HG02571 (cell line): Measurements from ENCODE around the gene KRT15.

Source experiments
- ATAC-seq: cut with Tn5 transposase; IDR thresholded peaks from one replicate; pipeline ENCODE4 v1.9.1; 2021; ENCODE audit warnings: mild to moderate bottlenecking, moderate library complexity; ENCODE audit not compliant: unreplicated experiment

The KRT15 gene

DNA sequence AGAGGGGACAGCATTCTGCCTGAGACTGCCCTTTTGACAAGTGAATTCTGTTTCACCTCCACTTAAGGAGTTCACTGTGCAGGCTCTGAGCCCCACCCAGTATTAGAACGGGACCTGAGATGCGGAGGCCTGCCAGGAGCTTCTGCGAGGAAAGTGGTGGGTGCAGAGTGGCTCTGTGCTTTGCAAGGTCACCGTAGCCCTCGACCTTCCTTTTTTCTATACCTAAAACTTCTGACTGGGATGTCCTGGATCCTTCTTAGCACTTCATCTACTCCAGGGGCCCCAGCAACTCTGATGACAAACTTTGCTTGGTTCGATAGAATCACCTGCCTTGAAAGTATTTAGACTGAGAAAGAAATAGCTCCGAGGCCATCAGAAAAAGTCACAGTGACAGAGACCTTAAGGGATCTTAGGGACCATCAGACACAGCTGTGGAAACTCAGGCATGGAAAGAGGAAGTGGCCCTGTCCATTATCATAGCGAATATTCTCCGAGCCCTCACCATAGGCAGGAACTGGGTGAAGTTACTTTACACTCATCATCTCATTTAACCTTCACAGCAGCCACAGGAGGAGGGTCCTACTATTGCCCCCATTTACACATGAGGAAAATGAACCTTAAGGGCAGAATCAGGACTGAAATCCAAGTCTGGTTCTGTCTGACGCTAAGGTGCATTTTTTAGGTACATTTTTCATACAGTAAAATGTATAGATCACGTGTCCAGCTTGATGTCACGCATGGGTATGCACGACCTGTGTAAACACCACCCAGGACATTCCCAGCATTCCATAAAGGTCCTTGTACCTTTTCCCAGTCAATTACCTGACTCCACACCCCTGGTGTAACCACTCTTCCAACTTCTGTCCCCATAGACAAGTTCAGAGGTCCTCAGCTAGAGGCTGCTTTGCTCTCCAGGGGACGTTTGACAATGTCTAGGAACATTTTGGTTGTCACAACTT, 12.6 kb downstream of the KRT15 start:
- no peak for ATAC-seq

- no peak for ATAC-seq
These were observed 13.5 kb downstream of the KRT15 start, which contains the start of gene KRT13 for GRCh38 chr17:41505007-41505808. TSS of gene KRT13 (minus strand) at chr17:41505612. CDS start at chr17:41505550, 62 bp downstream.

GRCh38 chr17:41504246-41504977, 14.3 kb downstream of the KRT15 start:
- ATAC-seq: no peak

DNA sequence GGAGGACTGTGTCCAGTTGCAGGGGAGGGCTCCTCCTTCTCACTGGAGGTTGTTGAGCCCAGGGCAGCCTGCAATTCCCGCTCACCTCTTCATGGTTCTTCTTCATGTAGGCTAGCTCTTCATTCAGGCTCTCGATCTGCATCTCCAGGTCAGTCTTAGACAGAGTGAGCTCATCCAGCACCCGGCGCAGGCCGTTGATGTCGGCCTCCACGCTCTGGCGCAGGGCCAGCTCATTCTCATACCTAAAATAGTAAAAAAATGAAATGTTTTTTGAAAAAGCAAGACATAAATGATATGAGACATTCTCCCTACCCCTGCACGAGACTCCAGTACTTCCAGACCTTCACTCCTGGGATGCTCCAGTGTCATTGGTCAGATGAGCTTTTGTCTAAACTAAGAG, 15.5 kb downstream of the KRT15 start:
- ATAC-seq: no peak

- no peak for ATAC-seq
These were observed 18.4 kb downstream of the KRT15 start for GRCh38 chr17:41500131-41500911.

DNA sequence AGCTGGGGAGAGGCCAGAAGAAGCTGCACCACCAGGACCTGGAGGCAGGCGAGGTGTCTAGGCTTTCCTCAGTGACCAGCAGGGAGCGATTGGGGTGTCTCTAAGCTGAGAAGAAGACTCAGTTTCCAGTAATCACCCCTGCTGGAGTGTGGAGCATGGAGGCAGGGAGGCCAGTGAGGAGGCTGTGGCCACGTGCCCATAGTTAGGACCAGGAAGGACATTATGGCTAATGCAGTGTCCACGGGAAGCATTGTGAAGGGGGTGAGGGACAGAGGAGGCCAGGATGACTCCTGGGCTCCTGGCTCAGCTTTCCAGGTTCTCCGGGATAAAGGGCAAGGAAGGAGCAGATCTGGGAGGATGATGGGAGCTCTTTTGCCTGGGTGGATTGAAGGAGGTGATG, 19.0 kb downstream of the KRT15 start:
- no peak for ATAC-seq

DNA sequence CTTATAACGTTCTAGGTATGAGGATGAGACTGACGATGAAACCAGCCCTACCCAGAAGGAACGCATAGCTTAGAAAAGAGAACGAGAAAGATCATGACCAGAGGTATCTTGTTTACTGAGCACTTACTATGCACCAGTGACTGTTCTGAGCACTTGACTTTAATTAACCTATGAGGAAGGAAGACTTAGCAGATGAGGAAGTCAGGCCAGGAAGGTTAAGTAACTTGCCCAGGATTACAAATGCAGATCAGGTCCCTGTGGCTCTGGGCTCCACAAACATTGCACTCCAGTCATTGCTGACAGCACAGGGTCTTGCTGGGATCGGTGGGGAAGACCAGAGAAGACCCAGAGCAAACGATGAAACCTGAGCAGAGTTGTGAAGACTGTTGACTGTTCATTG, 20.4 kb downstream of the KRT15 start:
- no peak for ATAC-seq

DNA sequence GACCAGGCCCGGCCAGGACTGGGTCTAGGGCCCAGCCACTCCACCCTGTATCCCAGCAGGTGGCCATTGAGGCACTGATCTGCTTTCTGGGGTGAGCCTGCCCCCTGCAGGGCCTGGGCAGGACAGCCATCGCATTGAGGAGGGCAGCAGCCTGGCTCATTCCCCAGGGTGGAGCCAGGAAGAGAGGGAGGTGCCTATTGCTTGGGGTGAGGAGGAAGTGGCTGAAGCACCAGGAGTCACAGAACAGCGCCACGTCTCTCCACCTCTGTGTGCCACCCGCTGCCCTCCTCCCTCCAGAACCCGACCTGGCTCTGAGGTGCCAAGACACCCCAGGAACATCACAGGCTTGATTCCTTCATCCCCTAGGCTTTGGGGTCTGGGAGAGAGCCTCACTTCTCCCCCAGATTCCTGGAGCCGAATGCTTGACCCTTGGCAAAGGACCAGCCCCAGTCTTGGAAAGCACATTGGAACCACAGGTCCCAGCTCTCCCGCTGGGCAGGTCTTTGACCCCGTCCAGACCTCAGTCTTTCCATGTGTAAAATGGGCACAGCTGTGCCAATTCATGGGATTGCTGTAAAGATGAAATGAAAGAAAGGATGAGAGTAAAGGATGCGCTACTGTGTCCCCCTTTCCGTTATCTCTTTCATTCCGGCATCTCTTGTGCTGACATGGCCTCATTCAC, 21.7 kb downstream of the KRT15 start:
- ATAC-seq: no peak

DNA sequence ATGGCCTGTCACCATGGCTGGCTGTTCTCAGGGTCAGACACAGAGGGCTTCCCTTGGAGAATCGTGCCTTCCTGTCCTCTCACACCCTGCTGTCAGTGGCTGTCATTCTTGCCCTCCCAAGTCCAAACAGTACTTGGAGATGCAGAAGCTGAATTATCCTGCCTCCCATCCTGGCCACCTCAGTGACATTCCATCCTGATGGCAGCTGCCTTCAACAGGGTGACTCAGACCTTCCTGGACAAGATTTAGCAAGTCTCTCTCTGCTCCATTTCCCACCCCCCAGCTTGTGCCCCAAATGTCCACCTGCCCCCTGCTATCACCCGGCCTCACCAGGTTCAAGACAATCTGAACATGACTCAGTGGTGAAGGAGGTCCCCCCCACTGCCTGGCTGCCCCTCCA, 24.2 kb downstream of the KRT15 start:
- ATAC-seq: no peak

DNA sequence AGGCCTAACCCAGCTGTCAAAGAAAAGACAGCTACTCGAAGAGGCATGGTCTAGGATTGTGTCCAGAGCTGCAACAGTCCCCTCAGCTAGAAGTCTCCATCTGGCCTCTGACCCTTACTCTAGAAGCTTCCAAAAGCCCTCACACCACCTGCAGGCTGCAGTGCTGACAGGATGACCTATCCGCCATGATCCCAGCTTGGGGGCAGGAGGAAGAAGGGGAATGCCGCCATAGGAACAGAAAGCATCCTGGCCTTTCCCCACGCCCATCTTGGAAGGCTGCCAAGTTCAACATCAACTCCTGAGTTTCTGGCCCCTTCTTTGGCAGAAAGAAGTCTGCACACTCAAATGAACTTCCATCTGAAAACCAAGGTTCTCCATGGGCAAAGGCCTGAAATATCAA, 25.9 kb downstream of the KRT15 start:
- ATAC-seq: no peak

- ATAC-seq: no peak
These were observed 26.3 kb downstream of the KRT15 start for GRCh38 chr17:41492351-41492750.

DNA sequence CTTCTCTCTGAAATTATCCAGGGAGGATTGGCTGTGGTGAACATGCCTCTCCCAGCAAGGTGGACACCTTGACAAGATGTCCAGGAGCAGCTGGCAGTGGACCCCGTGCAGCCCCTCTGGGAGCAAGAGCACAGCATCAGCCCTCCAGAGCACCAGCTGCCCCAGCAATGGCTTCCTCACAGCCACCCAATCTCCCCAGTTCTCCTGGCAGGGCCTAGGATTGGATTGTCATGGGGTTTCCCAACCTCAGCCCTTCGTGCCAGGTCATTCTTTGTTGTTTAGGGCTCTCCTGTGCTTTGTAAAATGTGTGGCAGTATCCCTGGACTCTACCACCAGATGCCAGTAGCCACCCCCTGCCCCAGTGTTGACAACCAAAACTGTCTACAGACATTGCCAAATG, 27.2 kb downstream of the KRT15 start:
- ATAC-seq: no peak

DNA sequence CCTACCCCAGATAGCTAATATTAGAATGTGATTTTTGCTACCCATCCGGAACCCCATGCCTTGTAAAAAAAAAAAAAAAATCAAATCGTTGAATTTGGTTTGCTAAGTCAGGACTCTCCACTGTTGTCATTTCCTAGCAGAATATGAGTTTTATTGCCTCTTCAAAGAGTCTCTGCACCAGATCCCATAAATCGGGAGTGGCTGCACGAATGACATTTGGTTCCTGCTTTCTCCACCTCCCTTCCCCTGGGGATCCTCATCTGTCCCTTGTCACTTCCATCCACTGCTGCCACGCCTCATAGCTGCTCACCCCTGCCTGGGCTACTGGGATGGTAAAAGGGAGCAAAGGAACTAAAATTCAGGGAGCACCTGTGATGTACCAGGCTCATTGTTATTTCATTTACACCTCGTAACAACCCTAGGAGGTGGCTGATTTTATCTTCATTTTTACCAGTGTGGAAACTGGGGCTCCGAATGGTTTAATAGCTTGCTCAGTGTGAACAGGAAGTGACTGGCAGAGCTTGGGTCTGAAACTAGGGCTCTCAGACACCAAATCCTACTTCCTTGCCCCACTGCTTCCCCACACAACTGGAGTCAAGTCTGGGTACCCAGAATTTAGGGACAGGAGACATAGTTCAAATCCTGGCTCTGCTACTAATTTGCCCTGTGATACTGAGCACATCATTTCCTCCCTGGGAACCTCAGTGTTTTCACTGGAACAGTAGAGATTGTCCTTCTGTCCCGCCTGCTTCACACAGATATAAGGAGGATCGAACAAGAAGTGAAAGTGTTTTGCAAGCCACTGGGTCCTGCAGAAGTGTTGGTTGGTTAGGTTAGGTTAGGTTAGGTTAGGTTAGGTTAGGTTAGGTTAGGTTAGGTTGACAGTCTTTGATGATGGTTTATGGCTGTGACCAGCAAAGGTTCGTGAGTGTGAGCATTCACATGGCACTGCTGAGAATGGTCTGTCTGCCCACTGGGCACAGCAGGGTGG, 28.4 kb downstream of the KRT15 start:
- ATAC-seq: no peak

- no peak for ATAC-seq
These were observed 29.2 kb downstream of the KRT15 start, which contains the start of gene KRT36 for GRCh38 chr17:41489531-41489930. TSS of gene KRT36 (minus strand) at chr17:41489910. CDS start at chr17:41489864, 46 bp downstream.

DNA sequence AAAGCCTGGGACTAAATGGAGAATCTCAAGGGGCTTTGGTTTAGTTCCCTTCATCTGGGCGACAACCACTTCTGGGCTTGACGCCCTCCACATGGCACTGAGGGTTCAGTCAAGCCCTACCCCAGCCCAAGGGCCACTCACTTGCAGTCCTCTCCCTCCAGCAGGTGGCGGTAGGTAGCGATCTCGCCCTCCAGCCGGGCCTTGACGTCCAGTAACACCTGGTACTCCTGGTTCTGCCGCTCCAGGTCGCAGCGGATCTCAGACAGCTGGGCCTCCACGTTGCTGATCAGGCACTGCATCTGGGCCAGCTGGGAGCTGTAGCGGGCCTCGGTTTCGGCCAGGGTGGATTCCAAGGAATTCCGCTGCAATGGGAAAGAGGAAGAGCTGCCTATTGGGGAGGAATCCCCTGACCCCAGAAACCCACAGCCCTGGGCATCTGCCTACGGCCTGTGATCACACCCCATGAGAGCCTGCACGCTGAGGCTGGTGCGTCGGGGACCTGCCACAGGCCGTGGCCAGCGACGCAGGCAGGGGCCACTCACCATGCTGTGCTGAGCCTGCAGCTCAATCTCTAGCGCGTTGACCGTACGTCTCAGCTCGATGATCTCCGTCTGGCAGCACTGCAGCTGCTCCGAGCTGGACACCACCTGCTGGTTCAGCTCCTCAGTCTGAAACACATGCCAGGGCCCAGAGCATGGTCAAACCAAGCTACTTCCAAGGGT, 31.7 kb downstream of the KRT15 start:
- no peak for ATAC-seq

- no peak for ATAC-seq
These were observed 32.4 kb downstream of the KRT15 start for GRCh38 chr17:41486316-41486715.

- no peak for ATAC-seq
These were observed 33.5 kb downstream of the KRT15 start for GRCh38 chr17:41484920-41485904.
